Activated CD4-positive, alpha-beta T cell treated with anti-CD3 and anti-CD28 coated beads for 48 hours (primary cell): Measurements from ENCODE around the gene RPS3.
A peak's percentile ranks its signal among the peaks of the same experiment; 100 is the strongest.

Source experiments
- DNase-seq: peaks from one replicate; pipeline ENCODE4 v3.0.0-alpha.2; 2020

The RPS3 gene

DNA sequence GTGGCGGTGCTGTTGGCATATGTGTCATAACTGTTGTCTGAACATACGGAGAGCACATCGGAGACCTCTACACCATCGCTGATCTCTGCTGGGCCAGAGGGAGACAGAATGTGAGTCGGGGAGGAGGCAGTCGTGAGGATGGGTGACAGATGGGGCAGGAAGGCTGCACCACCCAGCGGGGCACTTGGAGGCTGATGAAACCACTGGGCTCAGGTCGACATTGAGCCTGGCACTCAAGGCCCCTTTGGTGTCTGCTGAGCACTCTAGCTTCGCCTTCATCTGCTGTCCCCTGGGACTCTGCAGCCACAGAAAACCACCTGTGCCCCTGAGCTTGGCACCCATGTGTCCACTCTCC is 36.2 kb downstream of the RPS3 start:
- no peak for DNase-seq

GRCh38 chr11:75436806-75437205 is 37.5 kb downstream of the RPS3 start:
- DNase-seq, result no peak

DNA sequence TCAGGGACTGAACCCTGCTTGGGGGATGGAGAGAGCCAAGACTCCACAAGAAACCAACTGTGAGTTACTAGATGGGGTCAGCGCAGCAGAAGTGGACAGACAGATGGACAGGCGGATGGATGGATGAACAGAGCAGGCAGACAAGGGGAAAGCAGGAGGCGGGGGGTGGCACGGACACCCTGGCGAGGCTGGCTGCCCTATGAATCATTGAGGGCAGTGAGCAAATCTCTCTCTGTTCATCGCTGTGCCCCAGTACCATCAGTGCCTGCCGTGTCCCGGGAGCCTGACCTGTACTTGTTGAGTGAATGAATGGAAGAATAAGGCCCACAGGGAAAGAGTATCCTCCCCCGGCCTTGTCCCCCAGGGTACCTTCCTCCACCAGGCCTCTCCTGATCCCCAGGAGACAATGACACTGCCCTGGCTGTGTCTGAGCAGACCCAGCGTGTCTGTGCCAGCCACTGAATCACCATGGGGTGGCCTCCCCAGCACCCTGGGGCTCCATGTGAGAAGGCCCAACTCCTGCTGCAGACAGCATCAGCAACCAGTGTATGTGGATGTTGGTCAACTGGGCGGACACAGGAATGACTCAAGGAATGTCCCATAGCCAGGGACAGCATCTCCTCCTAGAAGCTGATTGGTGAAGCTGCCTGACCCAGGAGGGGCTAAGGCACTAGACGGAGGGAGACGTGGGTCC is 38.8 kb downstream of the RPS3 start:
- DNase-seq, result no peak

GRCh38 chr11:75439026-75439425 is 39.7 kb downstream of the RPS3 start:
- no peak for DNase-seq

DNA sequence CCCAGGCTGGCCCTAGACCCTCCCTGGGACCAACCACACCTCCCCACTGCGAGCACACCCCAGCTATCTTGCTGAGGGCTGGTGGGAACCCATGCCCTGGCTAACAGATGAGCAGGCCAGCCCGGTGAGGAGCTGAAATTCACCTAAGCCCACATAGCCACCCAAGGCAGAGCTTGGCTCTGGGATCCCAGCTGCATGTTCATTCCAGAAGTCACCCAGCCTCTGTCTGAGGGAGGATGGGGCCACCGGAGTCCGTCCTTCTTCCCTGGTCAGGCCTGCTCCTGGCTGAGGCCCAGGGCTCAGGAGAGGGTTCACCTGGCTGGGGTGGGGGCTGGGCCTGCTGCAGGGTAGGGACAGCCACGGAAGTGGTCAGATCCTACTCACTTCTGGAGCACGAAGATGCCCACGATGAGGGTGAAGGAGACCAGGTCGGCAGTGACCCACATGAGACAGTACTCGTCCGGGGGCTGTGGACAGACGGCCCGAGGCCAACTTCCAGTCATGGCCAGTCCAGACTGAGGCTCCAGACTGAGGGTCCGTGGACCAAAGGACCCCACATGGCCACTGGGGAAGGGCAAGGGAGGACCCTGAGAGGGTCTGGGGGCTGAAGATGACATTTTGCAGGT is 40.3 kb downstream of the RPS3 start:
- no peak for DNase-seq

- no peak for DNase-seq
Measured at GRCh38 chr11:75440960-75441803, 41.9 kb downstream of the RPS3 start.

DNA sequence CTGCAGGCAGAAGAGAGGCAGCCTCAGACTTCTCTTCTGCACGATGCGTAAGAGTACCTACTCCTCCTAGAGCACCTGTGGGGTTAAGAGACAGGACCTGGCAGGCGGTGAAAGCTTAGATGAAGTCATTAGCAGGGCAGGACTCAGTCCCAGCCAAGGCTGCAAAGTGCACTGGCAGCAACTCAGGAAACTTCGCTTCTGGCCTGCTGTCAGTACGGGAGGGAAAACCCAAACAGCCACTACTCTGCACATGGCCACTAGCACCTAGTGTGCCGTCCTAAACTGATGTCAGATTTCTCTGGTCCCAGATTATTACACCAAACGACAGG is 42.5 kb downstream of the RPS3 start:
- no peak for DNase-seq

GRCh38 chr11:75442161-75442885 is 43.0 kb downstream of the RPS3 start:
- no peak for DNase-seq

- no peak for DNase-seq
Measured at GRCh38 chr11:75443043-75443442, 43.7 kb downstream of the RPS3 start.

GRCh38 chr11:75445315-75445953 is 46.1 kb downstream of the RPS3 start:
- DNase-seq, result peak; percentile 79

DNA sequence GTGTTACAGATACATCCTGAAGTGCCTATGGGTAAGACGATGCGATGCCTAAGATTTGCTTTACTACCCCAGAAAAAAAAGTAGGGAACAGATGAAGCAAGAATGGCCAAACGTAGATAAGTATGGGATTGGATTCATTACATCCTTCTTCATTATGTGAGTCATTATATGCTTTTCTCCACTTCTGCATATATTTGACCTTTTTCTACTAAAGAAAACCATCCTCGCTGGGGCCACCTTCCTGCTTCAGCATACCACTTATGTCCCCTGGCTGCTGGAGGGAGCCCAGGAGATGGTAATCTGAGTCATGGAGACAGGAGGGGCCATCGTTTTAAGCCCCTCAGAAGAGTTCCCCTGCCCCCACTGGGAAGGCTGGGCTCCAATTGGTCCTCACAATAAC is 48.1 kb downstream of the RPS3 start:
- no peak for DNase-seq

DNA sequence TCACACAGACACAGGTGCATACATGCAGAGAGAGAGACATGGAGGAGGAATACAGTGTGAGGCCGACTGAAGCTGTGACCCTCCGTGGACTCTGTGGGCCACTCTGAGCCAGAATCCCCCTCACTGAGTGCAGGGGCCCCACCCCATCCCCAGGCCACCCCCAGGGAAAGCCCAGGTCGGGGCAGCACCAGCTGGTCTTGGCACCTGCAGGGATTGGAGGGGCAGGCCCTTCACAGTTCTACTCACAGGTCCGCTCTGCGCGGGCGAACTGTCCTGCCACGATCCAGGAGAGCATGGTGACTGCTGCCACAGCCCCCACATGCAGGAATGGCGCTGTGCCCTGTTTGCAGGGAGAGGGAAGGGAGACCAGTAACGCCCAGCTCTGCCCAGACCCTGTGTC is 50.0 kb downstream of the RPS3 start:
- no peak for DNase-seq

GRCh38 chr11:75449776-75450175 is 50.5 kb downstream of the RPS3 start:
- DNase-seq, result no peak

DNA sequence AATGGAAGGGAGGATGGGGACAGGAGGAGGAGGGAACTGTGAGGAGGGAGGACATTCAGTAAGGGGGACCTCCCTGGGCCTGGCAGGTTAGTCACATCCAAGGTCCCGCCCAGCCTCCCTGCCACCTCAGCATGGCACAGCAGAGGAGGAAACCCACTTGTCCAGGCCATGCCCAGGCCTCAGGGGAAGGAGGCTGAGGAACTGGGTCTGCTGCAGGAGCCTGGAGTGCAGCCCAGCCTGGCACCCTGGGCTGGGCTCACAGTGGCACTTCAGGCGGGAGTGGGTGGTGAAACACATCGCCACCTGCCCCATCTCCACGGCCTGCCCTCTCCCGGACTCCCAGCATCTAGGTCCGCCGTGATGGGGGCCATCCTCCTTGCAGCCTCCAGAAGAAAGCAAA is 50.9 kb downstream of the RPS3 start:
- no peak for DNase-seq

GRCh38 chr11:75450826-75451821 is 51.8 kb downstream of the RPS3 start:
- peak; percentile 64 for DNase-seq

DNA sequence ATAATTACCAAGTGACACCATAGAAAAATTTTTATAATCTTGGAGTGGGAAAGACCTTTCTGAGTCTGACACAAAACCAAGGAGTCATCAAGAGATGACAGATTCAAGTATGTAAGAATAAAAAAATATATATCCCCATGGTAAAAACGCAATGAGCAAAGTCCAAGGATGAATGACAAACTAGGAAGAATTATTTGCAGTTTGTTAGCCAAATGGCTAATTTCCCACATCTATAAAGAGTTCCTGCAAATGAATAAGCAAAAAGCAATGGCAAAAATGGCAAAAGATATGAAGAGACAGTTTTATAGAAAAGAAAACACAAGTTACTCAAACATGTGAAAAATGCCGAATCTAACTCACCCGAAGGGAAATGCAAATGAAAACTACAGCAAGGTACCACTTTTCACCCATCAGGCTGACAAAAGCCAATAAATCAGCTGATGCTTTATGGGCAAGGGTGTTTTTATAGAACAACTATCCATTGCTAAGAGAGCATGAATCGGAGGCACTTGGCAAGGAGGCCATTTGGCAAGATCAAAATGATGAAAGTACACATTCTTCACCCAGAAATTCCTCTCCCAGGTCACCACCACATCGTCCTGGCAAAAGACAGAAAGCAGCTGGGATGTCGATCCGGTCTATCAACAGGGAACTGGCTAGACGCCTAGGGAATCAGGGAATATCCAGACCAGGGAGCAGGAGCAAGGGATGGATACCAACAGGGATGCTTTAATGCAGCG is 54.8 kb downstream of the RPS3 start:
- no peak for DNase-seq

DNA sequence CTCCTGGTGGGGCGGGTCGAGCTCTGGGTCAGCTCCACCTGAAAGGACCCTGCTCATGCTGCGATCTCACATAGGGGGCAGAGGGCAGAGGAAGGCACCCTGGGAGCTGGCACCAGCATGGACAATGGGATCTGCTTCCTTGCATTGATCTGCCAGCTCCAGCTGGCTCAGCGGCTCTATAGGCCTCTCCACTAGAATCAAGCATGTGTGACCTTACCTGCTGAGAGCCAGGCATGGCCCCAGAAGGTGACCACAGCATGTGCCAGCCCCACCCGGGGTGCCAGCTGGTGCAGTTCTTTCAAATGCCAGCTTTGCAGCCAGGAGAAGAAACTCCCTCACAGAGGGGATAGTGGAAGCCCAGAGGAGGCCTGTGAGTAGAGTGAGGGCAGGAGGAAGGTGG is 55.7 kb downstream of the RPS3 start:
- no peak for DNase-seq
